IMR-90 (cell line): ENCODE measurements around the gene FADS2. TPM values are rescaled to one million over a fixed set of nuclear protein-coding genes. Genes with fewer than 3 reads are reported as not detected.

Experiments
- ATAC-seq: fragments of 200-7000 bp; cut with Tn5 transposase; 2 replicates; pipeline ENCODE4 v1.9.1; 2020; ENCODE audit warnings: low read depth, mild to moderate bottlenecking, moderate library complexity
- BruUV-seq: library from RNA; stranded (reverse); fragments of 400-500 nt; replicated peaks from 2 replicates; lab custom pipeline; 2021; lab: Mats Ljungman, UMichigan
- CTCF ChIA-PET: fragments of 300-600 bp; formaldehyde crosslinking; extraction: SDS; loops from one replicate; lab custom pipeline; 2021; ENCODE audit warnings: antibody characterized with exemption; lab: Yijun Ruan, JAX
- POLR2A ChIA-PET: fragments of 300-600 bp; sonication (Branson Sonifier 250); formaldehyde crosslinking; loops from one replicate; lab custom pipeline; 2022; ENCODE audit warnings: antibody characterized with exemption; ENCODE audit not compliant: unreplicated experiment; lab: Charles Lee
- DNase-seq: peaks from one replicate; pipeline ENCODE4 v3.0.0; 2013
- H2AFZ ChIP-seq: replicated peaks from 2 replicates; pipeline ENCODE3; 2013; ENCODE audit warnings: low read length, mild to moderate bottlenecking; ENCODE audit not compliant: poor library complexity
- H2AK5ac ChIP-seq: 2 replicates; pipeline ENCODE4 v1.6.1; 2013; ENCODE audit warnings: low read depth, low read length, inconsistent platforms
- H2AK9ac ChIP-seq: replicated peaks from 2 replicates; pipeline ENCODE3; 2013; ENCODE audit warnings: mild to moderate bottlenecking, low read depth, low read length, moderate library complexity; ENCODE audit not compliant: poor library complexity
- H2BK120ac ChIP-seq: 2 replicates; pipeline ENCODE4 v1.6.1; 2013; ENCODE audit warnings: low read depth, low read length, inconsistent platforms
- H2BK15ac ChIP-seq: 3 replicates; pipeline ENCODE4 v1.6.1; 2013; ENCODE audit warnings: low read depth, low read length, inconsistent platforms
- H2BK20ac ChIP-seq: 2 replicates; pipeline ENCODE4 v1.6.1; 2013; ENCODE audit warnings: low read depth, mild to moderate bottlenecking, inconsistent platforms, low read length, moderate library complexity
- H2BK5ac ChIP-seq: 2 replicates; pipeline ENCODE4 v1.6.1; 2013; ENCODE audit warnings: mild to moderate bottlenecking, low read depth, low read length, inconsistent platforms; ENCODE audit not compliant: poor library complexity, severe bottlenecking
- H3K14ac ChIP-seq: replicated peaks from 2 replicates; pipeline ENCODE4 v1.6.1; 2013; ENCODE audit warnings: low read depth, low read length, inconsistent platforms
- H3K18ac ChIP-seq: 2 replicates; pipeline ENCODE4 v1.6.1; 2013; ENCODE audit warnings: low read depth, low read length, control low read depth
- H3K23ac ChIP-seq: 2 replicates; pipeline ENCODE4 v1.6.1; 2013; ENCODE audit warnings: low read depth, low read length, inconsistent platforms
- H3K27ac ChIP-seq: 2 replicates; pipeline ENCODE4 v1.5.1; 2013; ENCODE audit warnings: mild to moderate bottlenecking, control low read depth, low read length; ENCODE audit not compliant: insufficient read depth
- H3K27me3 ChIP-seq: 2 replicates; pipeline ENCODE4 v1.6.1; 2013; ENCODE audit warnings: low read length; ENCODE audit not compliant: control insufficient read depth, insufficient read depth
- H3K36me3 ChIP-seq: 2 replicates; pipeline ENCODE4 v1.6.1; 2013; ENCODE audit warnings: low read length, mixed read lengths; ENCODE audit not compliant: control insufficient read depth, insufficient read depth
- H3K4ac ChIP-seq: 2 replicates; pipeline ENCODE4 v1.6.1; 2013; ENCODE audit warnings: low read depth, low read length, inconsistent platforms
- H3K4me1 ChIP-seq: 2 replicates; pipeline ENCODE4 v1.6.1; 2013; ENCODE audit warnings: low read length, mixed read lengths; ENCODE audit not compliant: control insufficient read depth, insufficient read depth
- H3K4me2 ChIP-seq: 2 replicates; pipeline ENCODE4 v1.6.1; 2013; ENCODE audit warnings: low read depth, mild to moderate bottlenecking, control low read depth, low read length, moderate library complexity
- H3K4me3 ChIP-seq: 2 replicates; pipeline ENCODE4 v1.5.1; 2013; ENCODE audit warnings: low read depth, mild to moderate bottlenecking, control low read depth, low read length, moderate library complexity; ENCODE audit not compliant: insufficient read depth
- H3K56ac ChIP-seq: 2 replicates; pipeline ENCODE4 v1.6.1; 2013; ENCODE audit warnings: low read length, inconsistent platforms; ENCODE audit not compliant: insufficient read depth; ENCODE audit errors: extremely low read depth
- H3K79me1 ChIP-seq, 2 experiments: 2 replicates each; pipeline ENCODE4 v1.6.1; 2013; ENCODE audit warnings: low read length in 2 of 2, inconsistent platforms in 1 of 2, low read depth in 1 of 2
- H3K9ac ChIP-seq: 2 replicates; pipeline ENCODE4 v1.6.1; 2013; ENCODE audit warnings: low read depth, low read length, control low read depth
- H3K9me1 ChIP-seq: 2 replicates; pipeline ENCODE4 v1.6.1; 2013; ENCODE audit warnings: low read length, inconsistent platforms; ENCODE audit not compliant: insufficient read depth
- H3K9me3 ChIP-seq: 2 replicates; pipeline ENCODE4 v1.6.1; 2013; ENCODE audit warnings: low read length; ENCODE audit not compliant: control insufficient read depth, insufficient read depth
- H4K20me1 ChIP-seq: 2 replicates; pipeline ENCODE4 v1.6.1; 2013; ENCODE audit warnings: low read length, inconsistent platforms; ENCODE audit not compliant: insufficient read depth
- H4K5ac ChIP-seq: 2 replicates; pipeline ENCODE4 v1.6.1; 2013; ENCODE audit warnings: mild to moderate bottlenecking, low read depth, low read length, control low read depth
- H4K8ac ChIP-seq, 2 experiments: 2 replicates each; pipeline ENCODE4 v1.6.1; 2013; ENCODE audit warnings: low read depth in 2 of 2, low read length in 2 of 2, control low read depth in 1 of 2, inconsistent platforms in 1 of 2
- H4K91ac ChIP-seq: 2 replicates; pipeline ENCODE4 v1.6.1; 2013; ENCODE audit warnings: low read depth, low read length, inconsistent platforms; ENCODE audit not compliant: insufficient read depth
- BHLHE40 ChIP-seq: fragments of 150-350 bp; IDR thresholded peaks from 2 replicates; pipeline ENCODE4 v1.6.1; 2016; ENCODE audit warnings: mild to moderate bottlenecking, low read depth, low read length
- ELK1 ChIP-seq: fragments of 150-350 bp; IDR thresholded peaks from 2 replicates; pipeline ENCODE4 v1.6.1; 2016; ENCODE audit warnings: low read depth, mild to moderate bottlenecking, low read length, moderate library complexity, borderline replicate concordance
- FOS ChIP-seq: fragments of 150-350 bp; IDR thresholded peaks from 2 replicates; pipeline ENCODE4 v1.6.1; 2016; ENCODE audit warnings: low read depth, low read length
- MAFK ChIP-seq: IDR thresholded peaks from 2 replicates; pipeline ENCODE4 v1.6.1; 2012; ENCODE audit warnings: low read depth, low read length, improper control_type of control experiment
- MXI1 ChIP-seq: IDR thresholded peaks from 2 replicates; pipeline ENCODE4 v1.6.1; 2012; ENCODE audit warnings: low read depth, mild to moderate bottlenecking, low read length, moderate library complexity, borderline replicate concordance
- NFE2L2 ChIP-seq: fragments of 150-350 bp; IDR thresholded peaks from 2 replicates; pipeline ENCODE4 v1.6.1; 2016; ENCODE audit warnings: low read depth, mild to moderate bottlenecking, low read length
- POLR2A ChIP-seq: IDR thresholded peaks from 2 replicates; pipeline ENCODE4 v1.6.1; 2012; ENCODE audit warnings: mild to moderate bottlenecking, low read depth, low read length
- RAD21 ChIP-seq: IDR thresholded peaks from 2 replicates; pipeline ENCODE4 v1.6.1; 2012; ENCODE audit warnings: low read length, improper control_type of control experiment
- SMC3 ChIP-seq: fragments of 150-350 bp; IDR thresholded peaks from 2 replicates; pipeline ENCODE4 v1.6.1; 2016; ENCODE audit warnings: low read depth, mild to moderate bottlenecking, antibody characterized with exemption, low read length, moderate library complexity
- whole genome bisulfite sequencing, 2 experiments: methylation state at CpG; one replicate each; pipeline versions ENCODE4 v1.1.5 to v1.1.7; 2013; ENCODE audit warnings: missing lambda C conversion rate in 2 of 2; ENCODE audit not compliant: insufficient read length in 1 of 2; ENCODE audit errors: extremely low coverage in 2 of 2; 5-methylcytosine and 5-hydroxymethylcytosine counted together
- dilution Hi-C: fragments of 300-500 bp; cut with HindIII; formaldehyde crosslinking; loops from one replicate; pipeline ENCODE4 v1.14.3; 2018; ENCODE audit warnings: low sequenced_read_pairs; ENCODE audit not compliant: unreplicated experiment
- in situ Hi-C: fragments of 300-500 bp; cut with MboI; formaldehyde crosslinking; loops from 3 replicates; pipeline ENCODE4 v1.14.3; 2019; ENCODE audit warnings: low sequenced_read_pairs, inconsistent platforms, mixed read lengths
- intact Hi-C: fragments of 100-400 bp; cut with micrococcal nuclease; formaldehyde crosslinking; loops from 2 replicates; pipeline ENCODE4 v1.10.0; 2022
- polyA plus RNA-seq, 3 experiments: library from polyadenylated mRNA; depleted of rRNA; stranded (reverse); fragments of >200 nt; gene quantifications; 2 replicates each; pipeline ENCODE4 v1.2.3, GENCODE V29; 2012; ENCODE audit warnings: low replicate concordance in 1 of 3
- total RNA-seq: library from RNA; depleted of rRNA; stranded (reverse); fragments of >200 nt; gene quantifications from 2 replicates; pipeline ENCODE4 v1.2.3, GENCODE V29; 2012
- TF ChIP-seq, protein P1 (sequence below): conservative IDR thresholded peaks from 2 replicates; pipeline ENCODE4 v1.5.1; 2012; ENCODE audit warnings: mild to moderate bottlenecking, low read depth, low read length, improper control_type of control experiment

The FADS2 gene
- total and polyA plus RNA-seq, 2 of the 4 experiments (the other 2 are of a cell fraction) = 33.3 to 88.4 TPM

DNA sequence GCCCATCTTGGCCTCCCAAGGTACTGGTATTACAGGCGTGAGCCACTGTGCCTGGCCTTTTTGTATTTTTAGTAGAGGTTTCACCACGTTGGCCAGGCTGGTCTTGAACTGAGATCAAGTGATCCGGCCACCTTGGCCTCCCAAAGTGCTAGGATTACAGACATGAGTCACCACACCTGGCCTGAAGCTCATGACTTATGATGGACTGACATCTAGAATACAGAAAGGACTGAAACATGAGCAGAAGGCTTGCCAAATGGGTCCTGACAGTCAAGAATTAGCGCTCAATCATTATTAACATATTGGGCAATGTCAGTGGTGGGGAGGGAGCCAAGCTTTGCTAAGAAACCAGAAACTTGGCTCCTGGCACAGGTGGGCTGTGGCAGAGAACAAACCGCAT is 16.3 kb upstream of the FADS2 start:
- Histone ChIP-seq H2BK5ac (no peak overlapping the region), H3K23ac (no peak overlapping the region), H3K4me3 (no peak overlapping the region), H4K20me1 (no peaks in the 10 kb centered on the region; the same call in 1 of the 2 replicates), H3K36me3 (peaks cover 46% of the 10 kb centered on the region), H2BK120ac (no peak overlapping the region), H3K9ac (no peak overlapping the region), H2BK20ac (no peak overlapping the region), H4K8ac (no peak overlapping the region), H3K4me1 (no peaks in the 10 kb centered on the region; the same call in 1 of the 2 replicates), H3K9me1 (peaks cover 14% of the 10 kb centered on the region), H4K91ac (no peak overlapping the region), H3K79me1 (peaks cover 7 to 40% of the 10 kb centered on the region in 2 experiments), H2AK9ac (no peak overlapping the region), H4K5ac (no peak overlapping the region), H3K9me3 (no peaks in the 10 kb centered on the region), H3K4me2 (no peak overlapping the region), H2BK15ac (no peak overlapping the region), H3K27me3 (no peaks in the 10 kb centered on the region), H3K56ac (no peak overlapping the region), H3K4ac (no peak overlapping the region), H2AK5ac (no peak overlapping the region), H3K18ac (no peak overlapping the region), H3K27ac (no peak overlapping the region), H3K14ac (no peak overlapping the region), H2AFZ (no peak overlapping the region)
- CTCF ChIA-PET = no interaction called here
- WGBS, 2 experiments = 100% methylated on average over 2 of the region's 5 CpGs; no CpG with 5 or more reads in 1 of the 2 experiments
- no TSS peak for BruUV-seq
- no peak for ATAC-seq
- DNase-seq = no peak
- in situ Hi-C loops (no loop called here), dilution Hi-C loops (no loop called here), intact Hi-C loops (no loop called here)
- POLR2A ChIA-PET = no interaction called here
- no peak for TF ChIP-seq NFE2L2
- no peak for TF ChIP-seq SMC3
- no peak for TF ChIP-seq MAFK
- no peak for TF ChIP-seq RAD21
- TF ChIP-seq, protein P1, sequence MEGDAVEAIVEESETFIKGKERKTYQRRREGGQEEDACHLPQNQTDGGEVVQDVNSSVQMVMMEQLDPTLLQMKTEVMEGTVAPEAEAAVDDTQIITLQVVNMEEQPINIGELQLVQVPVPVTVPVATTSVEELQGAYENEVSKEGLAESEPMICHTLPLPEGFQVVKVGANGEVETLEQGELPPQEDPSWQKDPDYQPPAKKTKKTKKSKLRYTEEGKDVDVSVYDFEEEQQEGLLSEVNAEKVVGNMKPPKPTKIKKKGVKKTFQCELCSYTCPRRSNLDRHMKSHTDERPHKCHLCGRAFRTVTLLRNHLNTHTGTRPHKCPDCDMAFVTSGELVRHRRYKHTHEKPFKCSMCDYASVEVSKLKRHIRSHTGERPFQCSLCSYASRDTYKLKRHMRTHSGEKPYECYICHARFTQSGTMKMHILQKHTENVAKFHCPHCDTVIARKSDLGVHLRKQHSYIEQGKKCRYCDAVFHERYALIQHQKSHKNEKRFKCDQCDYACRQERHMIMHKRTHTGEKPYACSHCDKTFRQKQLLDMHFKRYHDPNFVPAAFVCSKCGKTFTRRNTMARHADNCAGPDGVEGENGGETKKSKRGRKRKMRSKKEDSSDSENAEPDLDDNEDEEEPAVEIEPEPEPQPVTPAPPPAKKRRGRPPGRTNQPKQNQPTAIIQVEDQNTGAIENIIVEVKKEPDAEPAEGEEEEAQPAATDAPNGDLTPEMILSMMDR = no peak
- no peak for TF ChIP-seq MXI1
- no peak for TF ChIP-seq ELK1
- TF ChIP-seq BHLHE40 = no peak
- TF ChIP-seq POLR2A = no peak
- TF ChIP-seq FOS = no peak
